SH-SY5Y (cell line): ENCODE data around the gene SH2D1B.
A peak's percentile ranks its signal among the peaks of the same experiment; 100 is the strongest.

Experiments used
- GATA2 ChIP-seq: IDR thresholded peaks from 2 replicates; pipeline ENCODE4 v1.6.1; 2011; ENCODE audit warnings: mild to moderate bottlenecking, low read depth, low read length
- GATA3 ChIP-seq: IDR thresholded peaks from 2 replicates; pipeline ENCODE4 v1.6.1; 2011; ENCODE audit warnings: low read depth, mild to moderate bottlenecking, low read length, moderate library complexity

GRCh38 chr1:162368451-162368850 is 43.5 kb downstream of the SH2D1B start:
- TF ChIP-seq GATA2: peak; percentile 25; the same call in 1 of the 2 replicates
- TF ChIP-seq GATA3: no peak
